Spinal cord (tissue), 10 donors: Measurements from ENCODE around the gene FKBP15. TPM values are rescaled to one million over a fixed set of nuclear protein-coding genes. Genes with fewer than 3 reads are reported as not detected.

Experiments used
- DNase-seq, 6 donors: peaks; one replicate each; pipeline versions ENCODE4 v3.0.0 to v3.0.0-alpha.2; 2013 to 2015; ENCODE audit warnings: low spot score in 6 of 6, low read depth in 4 of 6
- H3K27ac ChIP-seq: one replicate; pipeline ENCODE4 v1.5.1; 2013; ENCODE audit warnings: low read depth, low read length, control low read depth
- H3K27me3 ChIP-seq: one replicate; pipeline ENCODE4 v1.6.1; 2013; ENCODE audit warnings: low read length; ENCODE audit not compliant: control insufficient read depth, insufficient read depth
- H3K36me3 ChIP-seq: one replicate; pipeline ENCODE4 v1.6.1; 2013; ENCODE audit warnings: low read length; ENCODE audit not compliant: control insufficient read depth, insufficient read depth
- H3K4me1 ChIP-seq: one replicate; pipeline ENCODE4 v1.6.1; 2013; ENCODE audit warnings: low read length; ENCODE audit not compliant: control insufficient read depth, insufficient read depth
- H3K4me3 ChIP-seq: one replicate; pipeline ENCODE4 v1.5.1; 2013; ENCODE audit warnings: low read depth, low read length, control low read depth
- H3K9me3 ChIP-seq: one replicate; pipeline ENCODE4 v1.6.1; 2013; ENCODE audit warnings: low read length; ENCODE audit not compliant: control insufficient read depth, insufficient read depth
- WGBS: methylation state at CpG from one replicate; pipeline ENCODE4 v1.1.5; 2013; ENCODE audit warnings: missing lambda C conversion rate; ENCODE audit not compliant: insufficient coverage; 5-methylcytosine and 5-hydroxymethylcytosine counted together
- polyA plus RNA-seq, 2 donors: library from polyadenylated mRNA; unstranded; fragments of 120-200 nt; gene quantifications; one replicate each; pipeline ENCODE4 v1.2.1, GENCODE V29; 2013; ENCODE audit not compliant: insufficient read length in 2 of 2
- total RNA-seq, 2 donors: library from RNA; depleted of rRNA in 1 of 2; stranded (reverse); fragments of 120-200 nt in 1 of 2; fragments of >200 nt in 1 of 2; gene quantifications; one replicate each; pipeline versions ENCODE4 v1.2.3 to v1.2.4, GENCODE V29; 2013 to 2014
- donor health status: healthy.

FKBP15 gene
- total and polyA plus RNA-seq, 4 donors = 24.2 to 26.9 (median 26.1) TPM

GRCh38 chr9:113168809-113169208 is 52.3 kb downstream of the FKBP15 start:
- WGBS = no CpG with 5 or more reads among the region's 5 CpGs
- peaks cover 68% of the 10 kb centered on the region for H3K36me3 ChIP-seq
- no peaks in the 10 kb centered on the region for H3K4me1 ChIP-seq
- H3K4me3 ChIP-seq = no peak overlapping the region
- H3K27me3 ChIP-seq = no peaks in the 10 kb centered on the region
- H3K27ac ChIP-seq = no peak overlapping the region
- no peak for DNase-seq
- H3K9me3 ChIP-seq = no peaks in the 10 kb centered on the region

GRCh38 chr9:113166039-113166438 is 55.0 kb downstream of the FKBP15 start:
- 100% methylated on average over 2 of the region's 4 CpGs for whole genome bisulfite sequencing
- DNase-seq = no peak
- H3K9me3 ChIP-seq = no peaks in the 10 kb centered on the region
- no peak overlapping the region for H3K4me3 ChIP-seq
- no peaks in the 10 kb centered on the region for H3K27me3 ChIP-seq
- H3K36me3 ChIP-seq = peaks cover 65% of the 10 kb centered on the region
- no peaks in the 10 kb centered on the region for H3K4me1 ChIP-seq
- H3K27ac ChIP-seq = no peak overlapping the region

- peaks cover 3% of the 10 kb centered on the region for H3K4me1 ChIP-seq
- H3K27me3 ChIP-seq = no peaks in the 10 kb centered on the region
- peak in 2 of 6 donors; percentile 61 to 80 for DNase-seq
- no peak overlapping the region for H3K4me3 ChIP-seq
- no peak overlapping the region for H3K27ac ChIP-seq
- 49% methylated on average over 2 of the region's 4 CpGs for WGBS
- H3K36me3 ChIP-seq = peaks cover 62% of the 10 kb centered on the region
- H3K9me3 ChIP-seq = no peaks in the 10 kb centered on the region
These were observed 56.4 kb downstream of the FKBP15 start for GRCh38 chr9:113164536-113165300.

- peaks cover 3% of the 10 kb centered on the region for H3K4me1 ChIP-seq
- no peaks in the 10 kb centered on the region for H3K27me3 ChIP-seq
- DNase-seq = no peak
- WGBS = 100% methylated on average over 2 of the region's 3 CpGs
- no peaks in the 10 kb centered on the region for H3K9me3 ChIP-seq
- peaks cover 50% of the 10 kb centered on the region for H3K36me3 ChIP-seq
- H3K4me3 ChIP-seq = no peak overlapping the region
- no peak overlapping the region for H3K27ac ChIP-seq
These were observed 58.1 kb downstream of the FKBP15 start for GRCh38 chr9:113163001-113163400.

- H3K36me3 ChIP-seq = peaks cover 32% of the 10 kb centered on the region
- H3K27ac ChIP-seq = no peak overlapping the region
These were observed 60.5 kb downstream of the FKBP15 start for GRCh38 chr9:113160571-113160970.

GRCh38 chr9:113158446-113158845 is 62.6 kb downstream of the FKBP15 start:
- Histone ChIP-seq H3K27me3 (no peaks in the 10 kb centered on the region), H3K36me3 (peaks cover 27% of the 10 kb centered on the region)

More at GRCh38 chr9:113160571-113160970, 60.5 kb downstream of the FKBP15 start:
- peak in 2 of 6 donors; percentile 31 to 49 for DNase-seq
- H3K4me3 ChIP-seq = no peak overlapping the region
- H3K9me3 ChIP-seq = no peaks in the 10 kb centered on the region
- 20% methylated on average over 1 of the region's 3 CpGs for WGBS
- H3K4me1 ChIP-seq = peaks cover 3% of the 10 kb centered on the region
- H3K27me3 ChIP-seq = no peaks in the 10 kb centered on the region

GRCh38 chr9:113156880-113157279 is 64.2 kb downstream of the FKBP15 start:
- peaks cover 17% of the 10 kb centered on the region for H3K36me3 ChIP-seq
- H3K27me3 ChIP-seq = no peaks in the 10 kb centered on the region
- H3K27ac ChIP-seq = no peak overlapping the region
- no peak overlapping the region for H3K4me3 ChIP-seq
- DNase-seq = no peak
- peaks cover 7% of the 10 kb centered on the region for H3K4me1 ChIP-seq
- H3K9me3 ChIP-seq = no peaks in the 10 kb centered on the region
- 100% methylated on average over 1 of the region's 1 CpG for WGBS

More at GRCh38 chr9:113158446-113158845, 62.6 kb downstream of the FKBP15 start:
- Histone ChIP-seq H3K9me3 (no peaks in the 10 kb centered on the region), H3K27ac (no peak overlapping the region), H3K4me3 (no peak overlapping the region), H3K4me1 (peaks cover 3% of the 10 kb centered on the region)
- WGBS = 73% methylated on average over 2 of the region's 5 CpGs
- no peak for DNase-seq

- Histone ChIP-seq H3K4me3 (no peak overlapping the region), H3K36me3 (peaks cover 10% of the 10 kb centered on the region), H3K27ac (no peak overlapping the region), H3K4me1 (peaks cover 13% of the 10 kb centered on the region), H3K9me3 (no peaks in the 10 kb centered on the region), H3K27me3 (no peaks in the 10 kb centered on the region)
- WGBS = 53% methylated on average over 2 of the region's 7 CpGs
- no peak for DNase-seq
These were observed 65.0 kb downstream of the FKBP15 start for GRCh38 chr9:113155911-113156588.

- no peak overlapping the region for H3K27ac ChIP-seq
These were observed 66.1 kb downstream of the FKBP15 start for GRCh38 chr9:113154946-113155345.

More at GRCh38 chr9:113154946-113155345, 66.1 kb downstream of the FKBP15 start:
- WGBS = 70% methylated on average over 2 of the region's 2 CpGs
- H3K27me3 ChIP-seq = no peaks in the 10 kb centered on the region
- DNase-seq = no peak
- no peaks in the 10 kb centered on the region for H3K9me3 ChIP-seq
- peaks cover 7% of the 10 kb centered on the region for H3K36me3 ChIP-seq
- peaks cover 10% of the 10 kb centered on the region for H3K4me1 ChIP-seq
- no peak overlapping the region for H3K4me3 ChIP-seq
